ENCODE data around the gene C8A.

The C8A gene

GRCh38 chr1:56830052-56830451 lies 24.5 kb upstream of the C8A start:
- no peak overlapping the region for H3K4me3 ChIP-seq (ENCODE audit: low read length)
- no peak for TF ChIP-seq ZNF274 (IDR thresholded peaks at IDR 0.05; ENCODE audit: low read depth, low read length)

GRCh38 chr1:56831871-56832693 lies 22.5 kb upstream of the C8A start:
- no peak overlapping the region for H3K4me3 ChIP-seq (ENCODE audit: low read length)
- TF ChIP-seq ZNF274 (IDR thresholded peaks at IDR 0.05; ENCODE audit: low read depth, low read length), result no peak

- H3K4me3 ChIP-seq (ENCODE audit: low read length), result no peak overlapping the region
- TF ChIP-seq ZNF274 (IDR thresholded peaks at IDR 0.05; ENCODE audit: low read depth, low read length), result no peak
Observed at GRCh38 chr1:56833088-56833487, 21.5 kb upstream of the C8A start.

DNA sequence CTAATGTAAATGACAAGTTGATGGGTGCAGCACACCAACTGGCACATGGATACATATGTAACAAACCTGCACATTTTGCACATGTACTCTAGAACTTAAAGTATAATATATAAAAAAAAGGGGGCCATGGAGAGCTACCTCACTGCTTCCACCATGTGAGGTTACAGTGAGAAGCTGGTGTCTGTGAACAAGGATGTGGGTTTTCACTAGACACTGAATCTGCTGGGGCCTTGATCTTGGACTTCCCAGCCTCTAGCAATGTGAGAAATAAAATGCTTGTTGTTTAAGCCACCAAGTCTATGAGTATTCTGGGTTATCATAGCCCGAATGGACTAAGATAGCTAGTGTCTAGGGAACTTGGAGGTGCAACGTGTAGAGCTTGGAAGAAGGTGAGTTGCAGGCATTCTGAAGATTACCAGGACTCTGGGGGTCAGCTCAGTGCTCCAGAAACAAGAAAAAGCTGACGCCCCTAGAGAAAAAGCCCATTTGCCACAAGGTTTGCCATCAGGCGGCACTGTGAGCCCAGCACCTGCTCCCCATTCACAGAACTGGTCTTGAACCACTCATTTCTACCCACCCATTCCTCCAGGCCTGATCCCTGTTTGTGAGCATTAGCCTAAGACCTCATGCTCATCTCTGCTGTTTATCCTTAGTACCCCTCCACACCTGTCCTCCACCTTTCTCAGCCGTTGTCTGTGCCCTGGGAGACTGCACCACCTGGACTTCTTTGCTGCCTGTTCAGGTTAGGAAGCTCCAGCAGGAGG lies 20.3 kb upstream of the C8A start:
- no peak overlapping the region for H3K4me3 ChIP-seq (ENCODE audit: low read length)
- TF ChIP-seq ZNF274 (IDR thresholded peaks at IDR 0.05; ENCODE audit: low read depth, low read length), result no peak

DNA sequence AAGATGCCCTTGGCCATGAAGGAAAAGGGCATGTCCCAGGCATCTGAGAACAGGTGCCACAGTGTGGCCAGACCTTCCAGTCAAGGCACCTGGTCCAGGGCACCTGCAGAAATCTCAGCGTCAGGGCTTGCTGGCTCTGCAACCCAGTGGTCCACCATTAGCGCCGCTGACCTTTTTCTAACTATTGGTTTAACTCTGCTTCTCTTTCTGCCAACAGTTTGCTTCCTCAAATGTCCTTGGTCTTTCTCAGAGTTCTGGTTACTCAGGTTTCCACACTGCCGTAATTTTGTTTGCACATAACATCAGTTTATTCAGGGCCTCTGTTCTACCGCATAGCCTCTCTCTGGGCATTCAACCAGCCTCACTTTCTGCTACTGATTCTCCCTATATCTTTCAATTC lies 18.9 kb upstream of the C8A start:
- TF ChIP-seq ZNF274 (IDR thresholded peaks at IDR 0.05; ENCODE audit: low read depth, low read length), result no peak
- H3K4me3 ChIP-seq (ENCODE audit: low read length), result no peak overlapping the region

- TF ChIP-seq ZNF274 (IDR thresholded peaks at IDR 0.05; ENCODE audit: low read depth, low read length), result no peak
- H3K4me3 ChIP-seq (ENCODE audit: low read length), result no peak overlapping the region
Observed at GRCh38 chr1:56836359-56836758, 18.2 kb upstream of the C8A start.

DNA sequence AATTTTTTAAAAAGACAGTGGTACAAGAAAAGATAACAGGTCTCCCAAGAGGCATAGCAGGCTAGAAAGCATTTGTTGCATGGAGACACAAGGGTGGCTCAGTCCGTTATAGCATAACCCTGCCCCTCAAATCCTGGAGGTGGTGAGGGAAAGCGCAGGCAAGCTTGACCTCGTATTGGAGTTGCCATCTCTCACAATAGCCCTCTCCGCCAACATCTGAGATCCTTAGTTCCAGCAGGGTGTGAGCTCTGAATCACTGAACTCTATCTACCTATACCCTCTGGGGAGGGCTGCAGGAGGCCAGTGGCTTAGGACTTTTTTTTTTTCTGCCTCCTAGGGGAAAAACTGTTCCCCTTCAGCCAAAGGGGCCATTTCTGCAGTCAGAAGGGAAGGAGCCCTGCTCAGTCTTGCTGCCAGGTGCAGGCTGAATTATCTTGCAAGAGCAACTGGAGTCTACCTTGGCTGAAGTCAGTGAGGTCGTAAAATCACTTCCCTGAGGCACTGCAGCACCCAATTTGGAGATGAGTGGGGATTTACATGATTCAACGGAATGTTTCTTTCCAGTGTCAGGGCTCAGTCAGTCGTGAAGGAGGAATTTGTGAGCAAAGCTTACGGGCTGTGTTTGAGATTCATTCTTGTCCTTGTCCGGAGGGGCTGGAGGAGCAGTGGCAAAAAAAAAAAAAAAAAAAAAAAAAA lies 17.2 kb upstream of the C8A start:
- TF ChIP-seq ZNF274 (IDR thresholded peaks at IDR 0.05; ENCODE audit: low read depth, low read length), result no peak
- H3K4me3 ChIP-seq (ENCODE audit: low read length), result no peak overlapping the region

DNA sequence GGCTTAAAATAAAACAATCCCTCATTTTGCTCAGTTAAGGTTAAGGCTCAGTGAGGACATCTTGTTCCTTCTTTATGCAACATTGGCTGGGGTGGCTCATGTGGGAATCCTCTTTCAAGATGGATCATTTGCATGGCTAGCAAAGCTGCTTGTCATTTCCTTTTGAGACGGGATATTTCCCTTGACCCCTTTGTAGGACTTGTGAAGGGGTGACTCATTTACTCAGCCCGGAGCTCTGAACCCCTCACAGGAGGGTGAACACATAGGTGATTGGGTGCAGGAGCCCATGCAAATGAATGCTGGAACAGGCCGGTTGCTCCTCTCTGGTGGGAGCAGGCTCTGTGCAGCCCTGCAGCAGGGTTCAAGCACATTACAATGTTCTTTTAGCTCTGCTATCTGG lies 15.8 kb upstream of the C8A start:
- H3K4me3 ChIP-seq (ENCODE audit: low read length), result no peak overlapping the region
- TF ChIP-seq ZNF274 (IDR thresholded peaks at IDR 0.05; ENCODE audit: low read depth, low read length), result no peak

DNA sequence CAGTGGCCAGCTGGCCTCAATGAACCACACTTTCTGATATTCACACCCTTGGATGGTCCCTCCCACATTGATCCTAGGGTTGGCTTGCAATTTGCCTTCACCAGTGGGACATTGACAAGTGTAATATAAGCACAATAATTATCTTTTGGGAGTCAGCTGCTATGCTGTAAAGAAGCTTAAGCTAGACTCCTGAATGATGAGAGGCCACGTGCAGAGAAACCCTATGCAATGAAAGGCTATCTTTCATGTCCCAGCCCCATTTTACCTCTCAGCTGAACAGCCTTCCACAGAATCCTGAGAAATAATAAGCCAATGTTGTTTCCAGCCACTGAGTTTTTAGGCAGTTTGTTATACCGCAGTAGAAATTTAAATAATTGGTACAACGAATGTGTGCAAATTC lies 11.1 kb upstream of the C8A start:
- no peak overlapping the region for H3K4me3 ChIP-seq (ENCODE audit: low read length)
- TF ChIP-seq ZNF274 (IDR thresholded peaks at IDR 0.05; ENCODE audit: low read depth, low read length), result no peak

GRCh38 chr1:56844545-56845136 lies 10.0 kb upstream of the C8A start:
- H3K4me3 ChIP-seq (ENCODE audit: low read length), result no peak overlapping the region
- TF ChIP-seq ZNF274 (IDR thresholded peaks at IDR 0.05; ENCODE audit: low read depth, low read length), result no peak

GRCh38 chr1:56845343-56845742 lies 9.3 kb upstream of the C8A start:
- TF ChIP-seq ZNF274 (IDR thresholded peaks at IDR 0.05; ENCODE audit: low read depth, low read length), result no peak
- H3K4me3 ChIP-seq (ENCODE audit: low read length), result no peak overlapping the region

DNA sequence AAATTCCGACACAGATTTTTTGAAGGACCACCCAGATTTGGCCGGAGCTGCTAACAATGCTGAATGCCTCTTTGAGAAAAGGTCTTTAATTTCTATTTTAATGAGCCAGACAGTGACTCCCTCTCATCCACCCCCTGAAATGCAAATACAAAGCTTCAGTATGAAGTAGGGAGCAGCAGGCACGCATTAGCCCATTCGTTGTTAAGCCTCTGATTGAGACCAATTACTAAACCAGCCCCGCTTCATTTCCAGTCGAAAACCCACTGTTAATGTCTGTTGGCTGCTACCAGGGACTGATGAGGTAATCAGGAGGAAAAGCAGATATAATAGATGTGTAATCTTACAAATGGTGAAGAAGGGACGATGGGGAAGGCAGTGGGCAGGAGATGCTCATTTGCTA lies 4.8 kb upstream of the C8A start:
- no peak overlapping the region for H3K4me3 ChIP-seq (ENCODE audit: low read length)
- no peak for TF ChIP-seq ZNF274 (IDR thresholded peaks at IDR 0.05; ENCODE audit: low read depth, low read length)

GRCh38 chr1:56850411-56850810 lies 4.2 kb upstream of the C8A start:
- TF ChIP-seq ZNF274 (IDR thresholded peaks at IDR 0.05; ENCODE audit: low read depth, low read length), result no peak

GRCh38 chr1:56850922-56851321 lies 3.7 kb upstream of the C8A start:
- no peak for TF ChIP-seq ZNF274 (IDR thresholded peaks at IDR 0.05; ENCODE audit: low read depth, low read length)
- no peak overlapping the region for H3K4me3 ChIP-seq (ENCODE audit: low read length)

More at GRCh38 chr1:56850411-56850810, 4.2 kb upstream of the C8A start:
- H3K4me3 ChIP-seq (ENCODE audit: low read length), result no peak overlapping the region

All from GM08714 (cell line).